GM12892 (cell line): ENCODE measurements around the gene ARL15.

Experiments
- POLR2A ChIP-seq: IDR thresholded peaks from 2 replicates; pipeline ENCODE4 v1.6.1; 2011; ENCODE audit warnings: low read depth, low read length, control low read depth
- TAF1 ChIP-seq: IDR thresholded peaks from 2 replicates; pipeline ENCODE4 v1.6.1; 2011; ENCODE audit warnings: low read depth, mild to moderate bottlenecking, control low read depth, low read length, borderline replicate concordance

DNA sequence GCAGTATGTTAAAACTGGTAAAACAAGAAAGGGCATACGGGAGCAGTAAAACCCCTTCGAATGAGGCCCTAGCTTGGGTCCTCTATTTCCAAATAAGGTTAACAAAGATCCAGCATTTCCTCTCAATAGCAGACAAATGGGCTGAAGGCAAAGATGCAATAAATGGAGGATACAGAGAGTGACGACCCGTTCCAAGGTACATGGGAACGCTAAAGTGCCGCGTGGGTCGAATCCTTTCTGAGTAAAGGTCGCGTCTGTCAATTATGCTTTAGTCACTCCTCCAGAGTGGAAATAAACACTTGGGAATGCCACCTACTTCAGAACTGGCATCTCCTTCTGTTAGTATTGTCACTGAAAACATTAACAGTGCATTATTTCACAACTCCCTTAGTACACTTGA is 24.7 kb downstream of the ARL15 start:
- no peak for TF ChIP-seq POLR2A
- TF ChIP-seq TAF1: no peak
